Measurements from ENCODE around the gene ALMS1. TPM values are rescaled to one million over a fixed set of nuclear protein-coding genes. Genes with fewer than 3 reads are reported as not detected.
"Not testable (repeated sequence)": the region's sequence is repeated elsewhere in the genome, so short reads cannot be mapped to it uniquely, and the experiment has no call there.

The ALMS1 gene
- total RNA-seq, 4 donors from 2014 or later = 31.3 to 36.1 (median 32.4) TPM

- intact Hi-C loops (cut with DNase I) = no loop called here
- H3K4me3 ChIP-seq = no peak overlapping the region
- H3K9me3 ChIP-seq = no peaks in the 10 kb centered on the region
- WGBS = 100% methylated on average over 2 of the region's 7 CpGs
- no peaks in the 10 kb centered on the region for H3K27me3 ChIP-seq
- peaks cover 10 to 55% (median 28%) of the 10 kb centered on the region in 4 donors for H3K36me3 ChIP-seq
- no peaks in the 10 kb centered on the region for H3K4me1 ChIP-seq
- H3K27ac ChIP-seq (replicated peaks in 1 of 4) = no peak overlapping the region
- TF ChIP-seq EP300 (IDR thresholded peaks at IDR 0.05) (no peak), POLR2A (IDR thresholded peaks at IDR 0.05; ENCODE audit: low read depth) (no peak), CTCF (IDR thresholded peaks at IDR 0.05) (no peak), POLR2AphosphoS5 (IDR thresholded peaks at IDR 0.05) (no peak)
- DNase-seq (ENCODE audit: extremely low spot score) = no peak
Observed at GRCh38 chr2:73488079-73488478, 102.4 kb downstream of the ALMS1 start.

GRCh38 chr2:73489053-73489452, 103.4 kb downstream of the ALMS1 start:
- Histone ChIP-seq H3K27ac (replicated peaks in 1 of 4) (no peak overlapping the region), H3K4me3 (no peak overlapping the region), H3K27me3 (no peaks in the 10 kb centered on the region), H3K36me3 (peaks cover 10 to 58% (median 28%) of the 10 kb centered on the region in 4 donors), H3K9me3 (no peaks in the 10 kb centered on the region), H3K4me1 (no peaks in the 10 kb centered on the region)
- TF ChIP-seq EP300 (IDR thresholded peaks at IDR 0.05) (no peak), POLR2A (IDR thresholded peaks at IDR 0.05; ENCODE audit: low read depth) (no peak), POLR2AphosphoS5 (IDR thresholded peaks at IDR 0.05) (no peak), CTCF (IDR thresholded peaks at IDR 0.05) (no peak)
- intact Hi-C loops (cut with DNase I) = no loop called here
- no peak for DNase-seq (ENCODE audit: extremely low spot score)

GRCh38 chr2:73494031-73494430, 108.4 kb downstream of the ALMS1 start:
- Histone ChIP-seq H3K4me1 (no peaks in the 10 kb centered on the region), H3K4me3 (no peak overlapping the region), H3K36me3 (peaks cover 10 to 38% (median 18%) of the 10 kb centered on the region in 4 donors), H3K27ac (replicated peaks in 1 of 4) (no peak overlapping the region), H3K9me3 (no peaks in the 10 kb centered on the region), H3K27me3 (no peaks in the 10 kb centered on the region)
- intact Hi-C loops (cut with DNase I) = no loop called here
- DNase-seq (ENCODE audit: extremely low spot score) = no peak
- TF ChIP-seq POLR2AphosphoS5 (IDR thresholded peaks at IDR 0.05) (no peak), CTCF (IDR thresholded peaks at IDR 0.05) (no peak), POLR2A (IDR thresholded peaks at IDR 0.05; ENCODE audit: low read depth) (no peak), EP300 (IDR thresholded peaks at IDR 0.05) (no peak)
- 92% methylated on average over 2 of the region's 2 CpGs for WGBS

GRCh38 chr2:73503992-73504570, 118.4 kb downstream of the ALMS1 start:
- Histone ChIP-seq H3K4me3 (no peak overlapping the region), H3K36me3 (no peaks in the 10 kb centered on the region), H3K4me1 (peaks cover 0 to 3% (median 0%) of the 10 kb centered on the region in 4 donors), H3K9me3 (peaks cover 0 to 14% (median 0%) of the 10 kb centered on the region in 4 donors), H3K27ac (replicated peaks in 1 of 4) (no peak overlapping the region), H3K27me3 (no peaks in the 10 kb centered on the region)
- 90% methylated on average over 2 of the region's 2 CpGs for WGBS
- DNase-seq (ENCODE audit: extremely low spot score) = no peak
- TF ChIP-seq CTCF (IDR thresholded peaks at IDR 0.05) = no peak
- no peak for TF ChIP-seq EP300 (IDR thresholded peaks at IDR 0.05)
- TF ChIP-seq POLR2A (IDR thresholded peaks at IDR 0.05; ENCODE audit: low read depth) = no peak
- no peak for TF ChIP-seq POLR2AphosphoS5 (IDR thresholded peaks at IDR 0.05)
- intact Hi-C loops (cut with DNase I) = no loop called here

- intact Hi-C loops (cut with DNase I); DNase-seq (ENCODE audit: extremely low spot score); H3K36me3 ChIP-seq; H3K27ac ChIP-seq (replicated peaks in 1 of 4); H3K27me3 ChIP-seq; H3K4me1 ChIP-seq; H3K4me3 ChIP-seq: not testable (repeated sequence)
- peaks cover 0 to 14% (median 0%) of the 10 kb centered on the region in 4 donors for H3K9me3 ChIP-seq
- 94% methylated on average over 2 of the region's 2 CpGs for WGBS
Observed at GRCh38 chr2:73504850-73505249, 119.2 kb downstream of the ALMS1 start.

GRCh38 chr2:73510470-73510869, 124.8 kb downstream of the ALMS1 start:
- H3K27me3 ChIP-seq; H3K4me1 ChIP-seq; H3K4me3 ChIP-seq; H3K36me3 ChIP-seq; DNase-seq (ENCODE audit: extremely low spot score); H3K27ac ChIP-seq (replicated peaks in 1 of 4); intact Hi-C loops (cut with DNase I): not testable (repeated sequence)
- WGBS = 100% methylated on average over 1 of the region's 5 CpGs
- peaks cover 0 to 17% (median 4%) of the 10 kb centered on the region in 4 donors for H3K9me3 ChIP-seq
